8988T (cell line): ENCODE measurements around the gene SLK.

ENCODE experiments used
- DNase-seq: peaks from one replicate; pipeline ENCODE4 v3.0.0; 2011

The SLK gene

GRCh38 chr10:103966671-103967447 is at the start of gene SLK:
Gene SLK (plus strand): TSS chr10:103967140. CDS start chr10:103967746, 606 bp downstream.
- DNase-seq, result peak; percentile 88

- DNase-seq, result no peak
Observed at GRCh38 chr10:103917302-103918052, 49.5 kb upstream of the SLK start.

DNA sequence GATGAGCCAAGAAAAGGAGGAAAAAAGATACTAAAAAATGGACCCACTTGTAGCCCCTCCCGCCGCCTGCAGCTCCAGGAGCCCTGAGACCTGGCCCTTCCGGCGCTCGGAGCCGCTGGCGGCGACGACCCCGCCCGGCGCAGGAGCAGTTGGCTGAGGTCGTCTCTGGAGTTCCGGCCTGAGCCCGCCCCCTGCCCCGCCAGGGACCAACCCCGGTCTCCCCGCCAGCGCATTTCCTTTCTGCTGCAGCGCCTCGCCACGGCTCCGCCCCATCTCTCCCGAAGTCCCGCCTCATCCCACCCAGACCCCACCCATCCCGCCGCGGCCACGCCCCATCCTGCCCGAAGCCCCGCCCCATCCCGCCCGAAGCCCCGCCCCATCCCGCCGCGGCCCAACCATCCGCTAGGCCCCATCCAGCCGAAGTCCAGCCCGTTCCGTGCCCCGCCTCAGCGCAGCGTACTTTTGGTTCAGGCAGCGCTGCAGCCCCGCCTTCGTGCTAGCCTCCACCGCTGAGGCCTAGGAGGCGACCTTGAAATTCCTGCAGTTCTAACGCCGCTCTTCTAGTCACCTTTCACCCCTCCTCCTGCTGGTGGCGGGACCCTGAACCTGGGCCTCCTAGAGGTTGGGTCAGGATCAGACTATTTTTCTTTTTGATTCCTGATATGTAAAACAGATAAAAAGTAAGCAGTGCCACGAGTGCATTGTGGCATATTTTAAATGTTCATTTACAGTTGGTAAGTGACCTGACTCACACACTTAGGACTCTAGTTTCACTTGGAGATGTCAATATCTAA is 48.7 kb upstream of the SLK start, which contains the start of gene STN1:
STN1 (minus strand) TSS at position 132 of the 794 bp plus-strand sequence. CDS start 590 bp downstream, outside the sequence.
- peak; percentile 81 for DNase-seq

DNA sequence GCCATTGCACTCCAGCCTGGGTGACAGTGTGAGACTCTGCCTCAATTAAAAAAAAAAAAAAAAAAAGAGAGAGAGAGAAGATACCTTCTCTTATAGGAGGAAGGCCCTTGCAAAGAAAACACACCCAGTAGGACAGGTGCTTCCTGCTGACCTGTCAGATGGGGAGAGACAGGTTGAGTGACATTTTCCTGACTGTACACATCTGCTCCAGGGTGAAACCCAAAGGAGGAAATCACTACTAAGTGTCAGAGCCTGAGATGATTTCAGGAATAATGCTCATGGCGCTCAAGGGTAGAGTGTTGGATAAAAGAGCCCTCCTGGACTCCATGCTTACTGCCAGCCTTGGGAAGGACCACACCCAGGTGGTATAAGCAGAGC is 47.3 kb upstream of the SLK start:
- no peak for DNase-seq

DNA sequence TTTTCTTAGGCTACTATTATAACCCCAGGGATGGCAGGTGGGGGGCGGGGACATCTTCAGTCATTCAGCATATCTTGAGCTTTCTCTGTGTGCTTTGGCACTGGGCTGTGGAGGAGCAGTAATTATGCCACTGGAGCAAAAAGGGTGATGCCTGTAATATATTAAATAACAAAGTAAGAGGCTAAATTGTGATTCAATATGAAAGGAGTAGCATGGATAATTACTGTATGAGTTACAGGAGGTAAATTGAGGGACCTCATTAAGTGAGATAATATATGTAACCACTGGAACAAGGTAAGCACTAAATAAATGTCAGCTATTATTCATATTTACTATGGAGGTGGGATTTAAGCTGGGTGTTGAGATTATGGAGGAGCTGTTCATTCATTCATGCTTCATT is 45.7 kb upstream of the SLK start:
- DNase-seq, result no peak

DNA sequence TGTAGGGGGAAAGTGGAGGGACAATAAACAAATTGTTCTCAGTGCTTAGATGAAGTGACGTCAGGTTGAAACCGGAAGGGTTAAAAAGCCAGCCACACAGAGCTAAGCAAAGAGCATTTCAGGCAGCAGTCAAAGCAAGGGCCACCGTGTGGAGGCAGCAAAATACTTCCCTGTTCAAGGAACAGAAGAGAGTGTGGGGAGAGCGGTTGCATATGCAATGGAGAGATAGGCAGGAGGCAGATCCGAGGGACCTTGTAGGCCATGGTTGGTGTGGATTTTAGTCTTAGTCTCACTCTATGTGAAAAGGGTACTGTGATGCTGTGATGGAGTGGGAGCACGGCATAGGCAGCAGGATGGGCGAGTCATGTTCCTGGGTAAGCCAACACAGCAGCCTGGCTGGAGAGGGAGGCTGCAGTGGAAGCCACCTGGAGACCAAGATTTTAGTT is 45.2 kb upstream of the SLK start:
- DNase-seq, result no peak

DNA sequence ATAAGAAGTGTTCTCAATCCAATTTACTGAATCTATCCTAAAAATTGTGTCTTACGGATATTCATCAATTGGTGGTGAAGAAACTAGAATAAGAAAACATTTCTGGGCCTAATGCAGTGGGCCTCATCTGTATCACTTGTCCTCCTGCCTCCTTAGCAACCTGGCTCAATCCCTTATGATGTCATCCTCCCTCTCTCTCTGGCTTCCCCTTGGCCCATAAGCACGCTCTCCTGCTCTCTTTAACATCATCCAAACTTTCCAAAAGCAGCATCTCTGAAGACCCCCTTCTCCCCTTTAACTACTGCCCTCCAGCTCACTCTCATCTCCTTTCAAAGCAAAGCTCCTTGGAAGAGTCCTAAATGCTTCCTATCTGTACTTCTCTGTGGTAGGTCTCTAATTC is 44.3 kb upstream of the SLK start:
- DNase-seq, result no peak

DNA sequence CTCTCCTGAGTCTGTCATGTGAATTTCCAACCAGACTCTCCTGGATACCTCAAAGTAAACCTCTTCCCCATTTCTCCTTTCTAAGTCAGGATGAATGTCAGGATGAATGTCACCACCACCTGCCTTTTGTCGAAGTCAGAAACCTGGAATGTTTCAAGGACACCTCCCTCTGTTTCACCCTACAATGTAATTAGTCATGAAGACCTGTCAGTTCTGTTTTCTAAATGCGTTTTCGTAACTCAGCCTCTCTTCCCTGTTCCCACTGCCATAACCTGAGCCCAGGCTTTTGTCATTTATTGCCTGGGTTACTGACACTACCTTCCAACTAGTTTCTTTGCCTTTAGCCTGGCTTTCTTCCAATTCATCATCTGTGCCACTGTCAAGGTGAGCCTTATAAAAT is 43.4 kb upstream of the SLK start:
- no peak for DNase-seq

- no peak for DNase-seq
Observed at GRCh38 chr10:103925591-103925990, 41.3 kb upstream of the SLK start.

GRCh38 chr10:103926722-103927319 is 40.1 kb upstream of the SLK start:
- DNase-seq, result no peak

DNA sequence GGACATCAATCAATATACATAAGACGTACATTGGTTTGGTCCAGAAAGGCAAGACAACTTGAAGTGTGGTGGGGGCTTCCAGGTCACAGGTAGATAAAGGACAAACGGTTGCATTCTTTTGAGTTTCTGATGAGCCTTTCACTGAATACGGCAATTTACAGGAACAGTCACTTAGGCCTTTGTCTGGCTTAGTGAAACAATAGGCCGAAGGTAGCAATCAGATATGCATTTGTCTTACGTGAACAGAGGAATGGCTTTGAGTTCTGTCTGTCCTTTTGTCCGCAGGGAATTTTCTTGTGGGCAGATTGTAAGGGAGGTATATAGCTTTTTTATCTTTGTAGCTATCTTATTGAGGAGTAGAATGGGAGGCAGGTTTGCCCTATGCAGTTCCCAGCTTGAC is 38.2 kb upstream of the SLK start:
- DNase-seq, result no peak

DNA sequence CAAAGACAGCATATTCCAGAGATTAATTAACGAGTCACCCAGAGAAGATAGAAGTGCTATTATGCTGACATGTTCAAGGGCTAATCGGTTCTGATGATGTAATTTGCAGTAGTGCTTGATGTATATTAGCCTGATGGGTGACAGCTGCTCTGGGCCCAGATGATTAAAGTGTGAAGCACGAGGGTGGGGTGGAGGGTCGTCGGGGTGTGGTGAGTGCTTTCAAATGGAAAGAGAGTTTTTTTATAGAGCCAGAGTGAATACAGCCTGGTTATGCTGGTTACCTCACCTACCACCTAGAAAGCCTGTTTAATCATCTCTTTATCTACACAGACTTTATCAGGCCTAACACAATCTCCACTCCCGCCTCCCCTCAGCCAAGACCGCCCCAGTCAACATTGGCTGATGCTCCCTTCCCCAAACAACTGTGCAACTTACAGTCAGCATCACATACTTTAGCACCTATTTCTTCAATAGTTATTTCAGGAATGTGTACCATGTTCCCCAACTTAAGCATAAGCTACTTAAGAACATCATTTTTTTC is 37.5 kb upstream of the SLK start:
- no peak for DNase-seq

- no peak for DNase-seq
Observed at GRCh38 chr10:103930449-103930848, 36.5 kb upstream of the SLK start.

GRCh38 chr10:103930881-103931280 is 36.1 kb upstream of the SLK start:
- DNase-seq, result no peak

DNA sequence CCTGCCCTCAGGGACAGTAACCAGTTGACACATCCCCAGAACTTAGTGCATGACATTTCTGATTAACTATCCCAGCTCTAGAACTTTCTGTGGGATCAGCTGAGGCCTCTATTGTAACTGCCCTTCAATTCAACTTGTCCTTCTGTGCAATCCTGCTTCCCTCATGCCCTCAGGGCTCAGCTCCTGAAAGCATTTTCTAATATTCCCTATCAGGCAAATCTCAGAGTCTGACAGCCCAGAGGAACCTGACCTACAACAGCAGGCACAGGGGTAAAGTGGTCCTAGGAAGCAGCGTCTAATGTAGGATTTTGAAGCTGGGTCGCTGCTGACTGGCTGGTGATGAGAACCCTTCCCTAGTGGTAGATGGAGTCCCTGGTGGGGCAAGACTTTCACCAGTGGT is 35.3 kb upstream of the SLK start:
- no peak for DNase-seq

GRCh38 chr10:103932271-103932670 is 34.7 kb upstream of the SLK start:
- no peak for DNase-seq

DNA sequence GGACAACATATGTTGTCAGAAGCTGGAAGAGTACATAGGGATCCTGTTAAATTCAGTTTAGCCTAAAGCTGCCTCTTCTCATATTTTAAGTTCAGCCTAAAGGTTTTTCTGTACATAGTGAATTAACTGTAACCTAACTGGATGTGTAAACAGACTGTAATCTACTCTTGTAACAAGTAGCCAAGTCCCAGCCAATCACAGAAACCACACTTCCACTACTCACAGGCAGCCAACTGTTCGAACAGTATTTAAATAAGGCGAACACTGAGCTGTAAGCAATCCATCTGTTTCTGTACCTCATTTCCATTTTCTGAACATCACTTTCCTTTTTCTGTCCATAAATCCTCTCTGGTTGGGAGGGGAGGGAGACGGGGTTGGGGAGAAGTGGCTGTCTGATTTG is 34.0 kb upstream of the SLK start:
- no peak for DNase-seq

DNA sequence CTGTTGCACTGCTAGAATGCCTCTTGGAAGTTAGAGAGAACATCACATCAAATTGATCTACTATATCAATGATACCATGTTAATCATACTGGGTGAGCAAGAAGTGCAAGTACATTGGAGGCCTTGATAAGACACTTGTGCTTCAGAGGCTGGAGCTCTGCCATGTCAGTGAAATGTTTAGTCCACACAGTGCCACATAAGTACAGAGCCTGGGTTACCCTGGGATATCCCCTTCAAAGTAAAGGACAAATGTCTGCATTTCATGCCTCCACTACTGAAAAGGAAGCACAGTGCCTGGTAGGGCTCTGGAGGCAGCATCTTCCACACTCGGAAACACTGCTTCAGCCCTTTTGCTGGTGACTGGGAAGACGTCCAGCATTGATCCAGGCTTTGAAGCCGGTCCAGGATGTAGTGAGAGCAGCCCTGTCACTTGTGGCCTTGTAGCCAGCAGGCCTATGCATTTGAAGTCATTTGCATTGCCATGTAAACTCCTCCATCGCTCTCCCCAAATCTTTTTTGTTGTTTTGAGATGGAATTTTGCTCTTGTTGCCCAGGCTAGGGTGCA is 33.3 kb upstream of the SLK start:
- DNase-seq, result no peak

DNA sequence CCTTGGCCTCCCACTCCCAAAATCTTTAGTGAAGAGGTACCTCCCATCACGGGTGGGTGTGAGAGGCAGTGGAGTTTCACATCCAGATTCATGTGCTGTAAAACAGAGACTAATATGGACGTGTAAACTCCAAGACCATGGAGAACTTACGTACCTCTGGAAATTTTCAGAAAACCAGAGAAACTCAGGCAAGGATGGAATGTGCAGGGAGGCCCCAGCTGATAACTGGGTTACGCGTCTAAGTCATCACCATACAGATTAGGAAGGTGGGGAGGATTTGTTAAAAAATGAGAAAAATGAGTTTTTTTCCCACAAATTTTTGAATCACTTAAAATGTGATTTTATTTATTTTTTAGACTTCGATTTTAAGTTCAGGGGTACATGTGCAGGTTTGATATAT is 32.6 kb upstream of the SLK start:
- DNase-seq, result no peak

DNA sequence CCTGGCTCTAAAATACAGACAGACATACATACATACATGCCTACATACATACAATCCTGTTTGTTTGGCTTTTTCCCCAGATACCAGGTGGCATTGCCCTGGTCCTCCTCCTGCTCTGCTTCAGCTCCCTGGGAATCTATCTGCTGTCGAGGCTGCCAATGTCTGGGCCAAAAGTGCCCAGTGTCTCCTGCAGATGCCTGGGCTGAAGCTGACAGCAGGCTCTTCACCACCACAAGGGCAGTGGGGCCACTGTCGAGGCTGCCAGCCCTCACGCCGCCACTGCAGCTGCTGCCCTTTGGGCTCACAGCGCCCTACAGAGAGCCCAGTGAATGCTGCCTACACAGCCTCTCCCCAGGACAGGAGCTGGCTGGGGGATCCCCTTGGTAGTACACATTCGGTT is 30.9 kb upstream of the SLK start:
- DNase-seq, result no peak

DNA sequence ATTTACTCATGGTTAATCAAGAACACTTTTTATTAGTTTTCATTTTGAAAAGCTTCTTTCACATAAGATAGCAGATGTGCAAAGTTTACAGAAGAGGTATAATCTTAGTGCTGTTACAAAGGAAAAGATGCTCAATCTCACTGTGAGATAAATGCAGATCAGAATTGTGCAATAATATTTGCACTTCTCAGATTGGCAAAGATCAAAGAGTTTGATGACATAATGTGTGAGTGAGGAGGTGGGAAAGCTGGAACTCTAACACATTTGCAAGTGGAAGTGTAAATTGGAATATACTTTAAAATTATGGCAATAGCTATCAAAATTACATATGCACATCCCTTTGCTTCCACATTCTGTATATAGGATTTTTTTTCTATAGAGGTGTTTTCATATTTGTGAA is 27.4 kb upstream of the SLK start:
- no peak for DNase-seq

GRCh38 chr10:103941801-103942200 is 25.1 kb upstream of the SLK start:
- no peak for DNase-seq
